KMS-11 (cell line): ENCODE measurements around the gene UNC119.

Experiments
- H2AFZ ChIP-seq: fragments of 200-600 bp; sonication (generic); 2 replicates; pipeline ENCODE4 v1.6.1; 2016; ENCODE audit warnings: antibody characterized with exemption, mixed run types, low read depth
- H3K27ac ChIP-seq: fragments of 200-600 bp; sonication (generic); 2 replicates; pipeline ENCODE4 v1.6.1; 2016; ENCODE audit warnings: mild to moderate bottlenecking, mixed run types
- H3K27me3 ChIP-seq: fragments of 200-600 bp; sonication (generic); 2 replicates; pipeline ENCODE4 v1.6.1; 2017; ENCODE audit warnings: mild to moderate bottlenecking, low read depth, mixed run types, moderate library complexity; ENCODE audit not compliant: insufficient read depth
- H3K36me3 ChIP-seq: fragments of 200-600 bp; sonication (generic); 2 replicates; pipeline ENCODE4 v1.6.1; 2017; ENCODE audit warnings: mild to moderate bottlenecking, mixed run types; ENCODE audit not compliant: insufficient read depth
- H3K4me1 ChIP-seq: fragments of 200-600 bp; sonication (generic); 2 replicates; pipeline ENCODE4 v1.6.1; 2016; ENCODE audit warnings: mild to moderate bottlenecking, low read depth, mixed run types; ENCODE audit not compliant: poor library complexity, severe bottlenecking
- H3K4me2 ChIP-seq: fragments of 200-600 bp; sonication (generic); 2 replicates; pipeline ENCODE4 v1.7.0; 2016; ENCODE audit warnings: mild to moderate bottlenecking, mixed run types
- H3K4me3 ChIP-seq: fragments of 200-600 bp; sonication (generic); IDR thresholded peaks from 2 replicates; pipeline ENCODE4 v1.6.1; 2017; ENCODE audit warnings: low read depth, low read length, mixed read lengths; ENCODE audit not compliant: insufficient read depth
- H3K79me2 ChIP-seq: fragments of 200-600 bp; sonication (generic); 2 replicates; pipeline ENCODE4 v1.6.1; 2016; ENCODE audit warnings: low read depth, mixed run types; ENCODE audit not compliant: insufficient read depth
- H3K9ac ChIP-seq: fragments of 200-600 bp; sonication (generic); 2 replicates; pipeline ENCODE4 v1.6.1; 2016; ENCODE audit warnings: mild to moderate bottlenecking, mixed run types
- H4K20me1 ChIP-seq: fragments of 200-600 bp; sonication (generic); 2 replicates; pipeline ENCODE4 v1.6.1; 2016; ENCODE audit warnings: mild to moderate bottlenecking, mixed run types; ENCODE audit not compliant: insufficient read depth
- CTCF ChIP-seq: fragments of 200-600 bp; sonication (generic); conservative IDR thresholded peaks from 2 replicates; pipeline ENCODE4 v1.6.1; 2017; ENCODE audit warnings: low read depth, mild to moderate bottlenecking, antibody characterized with exemption, low read length, moderate library complexity, mixed read lengths

The UNC119 gene

GRCh38 chr17:28537219-28537610 is 15.2 kb downstream of the UNC119 start:
- no peak overlapping the region for H3K4me2 ChIP-seq

GRCh38 chr17:28536532-28537218 is 15.7 kb downstream of the UNC119 start:
- TF ChIP-seq CTCF, result no peak
- Histone ChIP-seq H3K4me3 (no peak overlapping the region), H3K79me2 (no peaks in the 10 kb centered on the region), H3K27ac (no peak overlapping the region), H3K9ac (no peak overlapping the region), H3K36me3 (no peaks in the 10 kb centered on the region), H3K4me2 (no peak overlapping the region), H3K27me3 (peaks cover 78% of the 10 kb centered on the region), H4K20me1 (no peaks in the 10 kb centered on the region), H3K4me1 (peaks cover 33% of the 10 kb centered on the region), H2AFZ (no peak overlapping the region)

More at GRCh38 chr17:28537219-28537610, 15.2 kb downstream of the UNC119 start:
- H4K20me1 ChIP-seq, result no peaks in the 10 kb centered on the region
- H3K79me2 ChIP-seq, result no peaks in the 10 kb centered on the region
- no peak overlapping the region for H3K4me3 ChIP-seq
- TF ChIP-seq CTCF, result no peak
- H3K27me3 ChIP-seq, result peaks cover 72% of the 10 kb centered on the region
- H3K36me3 ChIP-seq, result no peaks in the 10 kb centered on the region
- no peak overlapping the region for H3K9ac ChIP-seq
- no peak overlapping the region for H2AFZ ChIP-seq
- H3K4me1 ChIP-seq, result peaks cover 33% of the 10 kb centered on the region
- H3K27ac ChIP-seq, result no peak overlapping the region

GRCh38 chr17:28534740-28535375 is 17.6 kb downstream of the UNC119 start:
- H3K79me2 ChIP-seq, result no peaks in the 10 kb centered on the region
- H3K9ac ChIP-seq, result no peak overlapping the region
- no peaks in the 10 kb centered on the region for H3K36me3 ChIP-seq
- no peak overlapping the region for H3K4me2 ChIP-seq
- peaks cover 30% of the 10 kb centered on the region for H3K4me1 ChIP-seq
- no peaks in the 10 kb centered on the region for H4K20me1 ChIP-seq
- peaks cover 93% of the 10 kb centered on the region for H3K27me3 ChIP-seq
- no peak overlapping the region for H2AFZ ChIP-seq
- H3K27ac ChIP-seq, result no peak overlapping the region
- TF ChIP-seq CTCF, result no peak
- no peak overlapping the region for H3K4me3 ChIP-seq

- Histone ChIP-seq H3K36me3 (no peaks in the 10 kb centered on the region), H4K20me1 (no peaks in the 10 kb centered on the region), H3K79me2 (no peaks in the 10 kb centered on the region), H3K27ac (no peak overlapping the region), H3K27me3 (peaks cover 81% of the 10 kb centered on the region), H3K4me3 (no peak overlapping the region), H3K4me1 (peaks cover 16% of the 10 kb centered on the region), H3K4me2 (no peak overlapping the region), H3K9ac (no peak overlapping the region), H2AFZ (no peak overlapping the region)
- TF ChIP-seq CTCF, result no peak
Observed at GRCh38 chr17:28533091-28533807, 19.2 kb downstream of the UNC119 start.
